CD4-positive, alpha-beta T cell treated with Interleukin-21 for 1 hour (primary cell): ENCODE measurements around the gene POLR1G.

Experiments
- DNase-seq: peaks from one replicate; pipeline ENCODE4 v3.0.0-alpha.2; 2020

POLR1G gene

DNA sequence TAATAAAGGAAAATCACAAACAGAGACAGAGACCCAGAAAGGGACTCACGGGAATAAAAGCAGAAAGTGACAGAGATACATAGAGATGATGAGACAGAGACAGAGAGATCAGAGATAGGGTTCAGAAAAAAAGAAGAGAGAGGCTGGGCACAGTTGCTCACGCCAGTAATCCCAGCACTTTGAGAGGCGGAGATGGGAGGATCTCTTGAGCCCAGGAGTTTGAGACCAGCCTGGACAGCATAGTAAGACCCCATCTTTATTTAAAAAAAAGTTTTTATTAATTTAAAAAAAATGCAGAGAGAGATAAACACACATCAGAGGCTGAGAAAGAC lies 41.9 kb downstream of the POLR1G start:
- DNase-seq = no peak

DNA sequence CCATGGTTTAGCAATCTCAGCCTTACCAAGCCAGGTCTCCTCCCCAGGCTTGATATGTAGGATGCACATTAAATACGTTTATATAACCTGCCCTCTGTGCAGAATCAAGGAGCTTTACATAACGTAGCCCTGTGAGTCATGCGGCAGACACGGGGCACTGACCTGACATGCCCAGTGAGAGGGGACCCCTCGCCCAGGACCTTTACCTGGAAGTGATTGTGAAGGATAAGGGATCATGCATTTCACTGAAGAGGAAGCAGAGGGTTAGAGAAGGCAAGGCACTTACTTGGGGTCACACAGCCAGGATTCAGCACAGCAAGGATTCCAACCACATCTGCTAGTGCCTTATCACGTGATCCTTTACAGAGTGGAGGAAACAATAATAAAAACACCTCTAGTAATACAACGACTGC lies 42.4 kb downstream of the POLR1G start:
- DNase-seq = no peak

DNA sequence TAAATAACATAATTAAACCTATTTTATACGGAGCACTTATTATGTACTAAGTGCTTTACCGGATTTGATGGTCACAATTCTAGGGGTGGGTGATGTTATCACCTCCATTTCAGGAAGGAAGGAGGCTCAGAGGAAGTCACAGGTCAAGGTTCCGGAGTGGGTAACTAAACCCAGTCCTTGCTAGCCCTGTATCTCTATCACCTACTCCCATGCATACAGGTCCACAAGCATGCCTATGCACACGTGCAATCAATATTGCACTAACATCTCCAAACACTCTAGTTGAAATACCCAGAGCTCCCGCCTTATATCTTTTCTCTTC lies 43.5 kb downstream of the POLR1G start:
- DNase-seq = peak; percentile 86

DNA sequence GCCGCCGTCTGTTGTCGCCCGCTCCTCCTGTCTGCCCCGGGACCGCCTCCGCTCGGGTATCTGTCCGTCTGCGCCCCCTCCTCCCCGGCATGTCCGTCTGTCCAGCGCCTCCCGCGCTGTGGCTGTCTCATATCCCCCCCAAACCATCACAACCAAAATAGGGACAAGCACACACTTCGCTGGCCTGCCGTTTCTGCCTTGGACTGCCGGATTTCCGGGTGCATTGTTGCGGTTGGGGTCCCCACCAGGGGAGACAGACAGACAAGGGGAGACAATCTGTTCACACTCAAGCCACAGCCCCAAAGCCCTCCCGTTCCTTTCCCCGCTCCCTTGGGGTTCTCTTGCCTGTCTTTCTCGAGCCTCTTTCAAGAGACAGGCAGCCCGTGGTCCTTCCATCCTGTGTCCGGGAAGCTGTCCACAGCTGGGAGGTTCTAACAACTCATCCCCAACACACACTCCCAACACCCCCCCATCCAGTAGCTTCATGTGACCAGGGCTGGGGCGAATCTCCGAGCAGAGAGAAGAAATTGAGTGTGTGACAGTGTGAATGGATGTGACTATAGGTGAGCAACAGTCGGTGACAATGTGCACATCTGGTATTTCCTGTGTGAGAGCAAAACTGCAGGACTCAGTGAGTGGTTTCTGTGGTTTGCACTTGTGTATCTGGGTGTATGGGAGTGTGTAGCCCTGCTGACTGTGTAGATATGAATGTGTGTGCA lies 44.8 kb downstream of the POLR1G start:
- DNase-seq = peak; percentile 86

DNA sequence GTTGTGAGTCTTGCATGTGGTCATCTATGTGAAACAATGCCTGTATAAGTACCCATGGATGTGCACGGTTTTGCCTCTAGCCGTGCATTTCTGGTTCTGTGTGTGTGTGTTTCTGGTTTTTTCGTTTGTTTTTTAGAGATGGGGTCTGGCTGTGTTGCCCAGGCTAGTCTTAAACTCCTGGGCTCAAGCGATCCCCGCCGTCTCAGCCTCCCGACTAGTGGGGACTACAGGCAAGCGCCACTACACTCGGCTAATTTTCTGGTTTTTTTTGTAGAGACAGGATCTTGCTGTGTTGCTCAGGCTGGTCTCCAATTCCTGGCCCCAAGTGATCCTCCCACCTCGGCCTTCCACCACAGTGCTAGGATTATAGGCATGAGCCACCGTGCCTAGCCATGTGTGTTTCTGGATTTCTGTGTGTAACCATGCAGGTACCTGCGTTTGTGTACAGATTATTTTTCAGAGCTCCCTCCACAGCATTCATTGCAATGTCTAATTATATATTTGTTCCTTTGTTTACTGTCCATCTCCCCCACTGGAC lies 45.5 kb downstream of the POLR1G start:
- no peak for DNase-seq

DNA sequence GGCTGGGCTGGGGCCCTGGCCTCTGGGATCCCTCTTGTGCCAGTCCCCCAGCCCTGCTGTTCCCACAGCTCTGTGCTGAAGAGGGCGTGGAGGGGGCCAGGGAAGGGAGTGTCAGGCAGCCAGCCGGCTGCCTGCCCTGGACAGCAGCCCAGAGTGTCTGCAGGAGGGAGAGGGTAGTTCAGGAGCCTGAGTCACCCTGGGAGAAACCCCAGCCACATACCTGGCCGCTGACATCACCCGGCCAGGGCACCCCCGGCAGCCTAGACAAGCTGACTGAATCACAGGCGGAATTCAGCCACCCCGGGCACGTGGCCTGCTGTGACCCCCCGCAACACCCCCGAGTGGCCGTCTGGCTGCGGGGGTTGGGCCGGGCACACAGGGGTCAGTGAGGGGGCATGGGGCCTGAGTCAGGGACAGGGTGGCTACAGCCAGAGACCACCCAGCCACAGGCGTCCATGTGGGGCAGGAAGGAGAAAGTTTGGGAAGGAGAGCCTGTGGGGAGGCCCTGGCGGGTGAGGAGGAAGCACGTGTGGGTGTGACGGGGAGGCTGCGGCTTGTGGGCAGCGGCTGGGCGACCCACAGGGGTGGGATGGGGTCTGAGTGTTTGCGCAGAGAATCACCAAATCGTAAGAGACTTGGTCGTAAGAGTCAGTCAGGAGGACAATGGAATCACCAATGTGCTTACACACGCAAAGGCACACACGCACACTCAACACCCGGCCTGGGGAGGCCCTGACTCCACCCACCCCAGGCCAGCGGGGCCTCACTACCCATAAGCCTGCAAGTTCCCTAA lies 49.5 kb downstream of the POLR1G start:
- peak; percentile 79 for DNase-seq

DNA sequence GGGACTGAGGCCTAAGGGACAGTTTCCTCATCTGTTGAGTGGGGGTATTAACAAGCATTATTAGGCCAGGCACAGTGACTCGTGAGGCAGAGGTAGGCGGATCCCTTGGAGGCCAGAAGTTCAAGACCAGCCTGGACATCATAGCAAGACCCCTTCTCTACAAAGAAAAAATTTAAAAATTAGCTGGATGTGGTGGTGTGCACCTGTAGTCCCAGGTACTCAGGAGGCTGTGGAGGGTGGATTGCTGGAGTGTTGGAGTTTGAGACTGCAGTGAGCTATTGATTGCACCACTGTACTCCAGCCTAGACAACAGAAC lies 50.0 kb downstream of the POLR1G start:
- DNase-seq = no peak

DNA sequence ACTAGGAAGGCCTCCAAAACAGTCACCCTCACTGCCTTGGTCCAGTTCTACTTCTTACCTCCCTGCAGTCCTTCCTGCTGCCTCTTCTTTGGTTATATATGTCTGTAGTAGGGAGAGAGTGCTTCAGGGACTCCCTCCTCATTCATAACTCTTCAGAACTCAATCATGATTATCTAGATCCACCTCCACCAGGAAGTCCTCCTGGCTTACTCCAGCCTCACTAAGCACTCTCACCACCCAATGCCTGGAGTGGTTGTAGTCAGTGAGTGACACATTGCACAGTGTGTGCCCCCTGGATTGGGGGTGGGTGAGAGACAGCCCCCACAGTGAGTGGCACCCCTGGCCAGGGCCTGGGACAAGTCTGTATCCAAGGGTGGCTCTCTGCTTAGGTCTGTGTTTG lies 51.3 kb downstream of the POLR1G start:
- no peak for DNase-seq
